Upper lobe of right lung (tissue), 1 donor: ENCODE measurements around the gene PPFIA2. TPM values are rescaled to one million over a fixed set of nuclear protein-coding genes. Genes with fewer than 3 reads are reported as not detected.
"Not testable (repeated sequence)": the region's sequence is repeated elsewhere in the genome, so short reads cannot be mapped to it uniquely, and the experiment has no call there.

ENCODE experiments used
- ATAC-seq: fragments of 200-7000 bp; cut with Tn5 transposase; one replicate; pipeline ENCODE4 v1.9.1; 2020; ENCODE audit warnings: mild to moderate bottlenecking, moderate library complexity
- DNase-seq: peaks from one replicate; pipeline ENCODE4 v3.0.0-alpha.2; 2020
- H3K27ac ChIP-seq: fragments of 200-600 bp; one replicate; pipeline ENCODE4 v1.8.0; 2022
- H3K27me3 ChIP-seq: fragments of 200-600 bp; one replicate; pipeline ENCODE4 v1.8.0; 2022; ENCODE audit warnings: mild to moderate bottlenecking
- H3K36me3 ChIP-seq: fragments of 200-600 bp; one replicate; pipeline ENCODE4 v1.8.0; 2022
- H3K4me1 ChIP-seq: fragments of 200-600 bp; one replicate; pipeline ENCODE4 v1.8.0; 2022
- H3K4me3 ChIP-seq: fragments of 200-600 bp; one replicate; pipeline ENCODE4 v1.8.0; 2022; ENCODE audit warnings: mild to moderate bottlenecking
- H3K9me3 ChIP-seq: fragments of 200-600 bp; one replicate; pipeline ENCODE4 v1.8.0; 2022
- intact Hi-C: fragments of 100-400 bp; cut with DNase I; formaldehyde crosslinking; loops from one replicate; pipeline ENCODE4 v1.11.0; 2022
- total RNA-seq: library from RNA; stranded (reverse); fragmentation: NEBNext Ultra II Directional; extraction: Animal tissue kit (Norgen Biotek cat#: 25700); gene quantifications from one replicate; pipeline ENCODE4 v1.2.1, GENCODE V29; 2021
- TF ChIP-seq, protein P1 (sequence below): fragments of 200-600 bp; IDR thresholded peaks from one replicate; pipeline ENCODE4 v1.8.0; 2022; ENCODE audit warnings: antibody characterized with exemption
- donor health status: DM: no; HTN: yes; CAD: no; lungs with severe emphysema.

Gene PPFIA2
- total RNA-seq, 1 donor from 2014 or later, result 1.4 TPM

- DNase-seq (no peak), ATAC-seq (no peak)
- H3K27ac ChIP-seq, result no peak overlapping the region
- H3K4me3 ChIP-seq, result no peak overlapping the region
- H3K36me3 ChIP-seq, result no peaks in the 10 kb centered on the region
- peaks cover 5% of the 10 kb centered on the region for H3K4me1 ChIP-seq
- no peaks in the 10 kb centered on the region for H3K27me3 ChIP-seq
- TF ChIP-seq, protein P1, sequence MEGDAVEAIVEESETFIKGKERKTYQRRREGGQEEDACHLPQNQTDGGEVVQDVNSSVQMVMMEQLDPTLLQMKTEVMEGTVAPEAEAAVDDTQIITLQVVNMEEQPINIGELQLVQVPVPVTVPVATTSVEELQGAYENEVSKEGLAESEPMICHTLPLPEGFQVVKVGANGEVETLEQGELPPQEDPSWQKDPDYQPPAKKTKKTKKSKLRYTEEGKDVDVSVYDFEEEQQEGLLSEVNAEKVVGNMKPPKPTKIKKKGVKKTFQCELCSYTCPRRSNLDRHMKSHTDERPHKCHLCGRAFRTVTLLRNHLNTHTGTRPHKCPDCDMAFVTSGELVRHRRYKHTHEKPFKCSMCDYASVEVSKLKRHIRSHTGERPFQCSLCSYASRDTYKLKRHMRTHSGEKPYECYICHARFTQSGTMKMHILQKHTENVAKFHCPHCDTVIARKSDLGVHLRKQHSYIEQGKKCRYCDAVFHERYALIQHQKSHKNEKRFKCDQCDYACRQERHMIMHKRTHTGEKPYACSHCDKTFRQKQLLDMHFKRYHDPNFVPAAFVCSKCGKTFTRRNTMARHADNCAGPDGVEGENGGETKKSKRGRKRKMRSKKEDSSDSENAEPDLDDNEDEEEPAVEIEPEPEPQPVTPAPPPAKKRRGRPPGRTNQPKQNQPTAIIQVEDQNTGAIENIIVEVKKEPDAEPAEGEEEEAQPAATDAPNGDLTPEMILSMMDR, result no peak
- intact Hi-C loops, result no loop called here
- H3K9me3 ChIP-seq, result no peaks in the 10 kb centered on the region
These were observed 547.8 kb downstream of the PPFIA2 start for GRCh38 chr12:81211306-81211705.

GRCh38 chr12:81209772-81210225 is 549.4 kb downstream of the PPFIA2 start:
- H3K27ac ChIP-seq, H3K36me3 ChIP-seq, intact Hi-C loops, H3K4me1 ChIP-seq, H3K9me3 ChIP-seq, H3K4me3 ChIP-seq, DNase-seq, H3K27me3 ChIP-seq, ATAC-seq: not testable (repeated sequence)

DNA sequence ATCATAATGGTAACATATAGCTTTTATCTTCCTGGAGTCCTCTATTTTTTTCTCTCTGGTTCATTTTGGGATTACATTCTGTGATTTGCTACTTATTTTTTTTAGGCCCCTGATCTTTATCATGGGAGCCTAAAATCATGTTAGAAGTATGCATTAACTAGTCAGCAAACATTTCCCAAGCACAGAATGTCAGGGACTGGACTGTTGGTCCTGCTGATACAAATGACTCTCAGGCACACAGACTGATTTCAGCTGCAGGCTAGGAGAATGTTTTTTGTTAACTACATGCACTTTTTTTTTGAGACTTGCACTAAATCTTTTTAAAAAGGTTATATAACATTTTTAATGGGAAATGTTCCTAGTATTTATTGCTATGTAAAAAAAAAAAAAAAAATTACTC is 550.1 kb downstream of the PPFIA2 start:
- ATAC-seq, result no peak
- TF ChIP-seq, protein P1, result no peak
- Histone ChIP-seq H3K4me3 (no peak overlapping the region), H3K4me1 (peaks cover 5% of the 10 kb centered on the region), H3K27ac (no peak overlapping the region), H3K36me3 (no peaks in the 10 kb centered on the region), H3K27me3 (no peaks in the 10 kb centered on the region), H3K9me3 (no peaks in the 10 kb centered on the region)
- no peak for DNase-seq
- intact Hi-C loops, result no loop called here

DNA sequence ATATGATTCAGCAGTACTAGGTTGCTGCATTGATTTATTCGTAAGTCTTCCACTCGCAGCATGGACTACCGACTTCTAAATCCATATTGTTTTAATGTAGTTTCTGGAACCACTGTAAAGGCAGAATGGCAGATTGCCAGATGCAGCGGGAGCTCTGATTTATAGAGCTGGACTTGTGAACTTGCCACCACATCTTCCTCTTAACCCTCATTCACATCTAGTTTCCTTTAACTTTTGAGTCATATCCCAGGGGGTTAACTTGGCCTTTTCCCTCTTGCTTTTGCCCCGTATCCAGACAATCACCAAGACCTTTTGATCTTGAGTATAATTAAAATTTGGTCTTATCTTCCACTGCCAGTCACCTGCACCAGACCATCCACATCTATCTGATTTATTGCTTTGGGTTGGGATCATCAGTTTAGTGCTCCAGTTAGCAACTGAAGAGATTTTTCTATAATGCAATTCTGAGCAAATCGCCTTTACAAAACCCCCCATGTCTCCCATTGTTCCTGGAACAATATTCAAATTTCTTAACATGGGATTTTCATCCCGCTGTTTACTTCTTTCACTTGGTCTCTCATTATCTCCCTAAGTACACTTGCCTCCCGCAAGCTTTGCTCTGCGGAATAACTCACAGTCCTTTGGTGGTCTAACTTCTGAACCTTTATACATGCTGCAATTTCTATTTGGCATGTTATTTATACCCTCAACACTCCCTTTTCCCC is 550.8 kb downstream of the PPFIA2 start:
- TF ChIP-seq, protein P1, result no peak
- Histone ChIP-seq H3K4me1 (peaks cover 5% of the 10 kb centered on the region), H3K27ac (no peak overlapping the region), H3K4me3 (no peak overlapping the region), H3K9me3 (no peaks in the 10 kb centered on the region), H3K27me3 (no peaks in the 10 kb centered on the region), H3K36me3 (no peaks in the 10 kb centered on the region)
- DNase-seq (no peak), ATAC-seq (no peak)
- intact Hi-C loops, result no loop called here
